Stomach smooth muscle (tissue), 2 donors: ENCODE results near the gene SLC29A3.

Source experiments
- H3K27ac ChIP-seq: one replicate; pipeline ENCODE4 v1.7.0; 2013; ENCODE audit warnings: mild to moderate bottlenecking, low read length, inconsistent platforms
- H3K27me3 ChIP-seq, 2 donors: one replicate each; pipeline ENCODE4 v1.7.0; 2013; ENCODE audit warnings: low read length in 2 of 2; ENCODE audit not compliant: insufficient read depth in 2 of 2, control insufficient read depth in 1 of 2
- H3K36me3 ChIP-seq, 2 donors: one replicate each; pipeline ENCODE4 v1.7.0; 2013; ENCODE audit warnings: low read length in 2 of 2; ENCODE audit not compliant: control insufficient read depth in 2 of 2, insufficient read depth in 2 of 2
- H3K4me1 ChIP-seq: one replicate; pipeline ENCODE4 v1.7.0; 2013; ENCODE audit warnings: low read length; ENCODE audit not compliant: control insufficient read depth, insufficient read depth
- H3K4me3 ChIP-seq, 2 donors: one replicate each; pipeline ENCODE4 v1.7.0; 2013; ENCODE audit warnings: low read length in 2 of 2
- H3K9ac ChIP-seq, 2 donors: one replicate each; pipeline ENCODE4 v1.7.0; 2013; ENCODE audit warnings: low read length in 2 of 2, mild to moderate bottlenecking in 1 of 2
- H3K9me3 ChIP-seq, 2 donors: one replicate each; pipeline ENCODE4 v1.7.0; 2013; ENCODE audit warnings: low read length in 2 of 2; ENCODE audit not compliant: control insufficient read depth in 2 of 2
- donor health status: healthy.
- donor health status: Pancreatic carcinoma.

The SLC29A3 gene

DNA sequence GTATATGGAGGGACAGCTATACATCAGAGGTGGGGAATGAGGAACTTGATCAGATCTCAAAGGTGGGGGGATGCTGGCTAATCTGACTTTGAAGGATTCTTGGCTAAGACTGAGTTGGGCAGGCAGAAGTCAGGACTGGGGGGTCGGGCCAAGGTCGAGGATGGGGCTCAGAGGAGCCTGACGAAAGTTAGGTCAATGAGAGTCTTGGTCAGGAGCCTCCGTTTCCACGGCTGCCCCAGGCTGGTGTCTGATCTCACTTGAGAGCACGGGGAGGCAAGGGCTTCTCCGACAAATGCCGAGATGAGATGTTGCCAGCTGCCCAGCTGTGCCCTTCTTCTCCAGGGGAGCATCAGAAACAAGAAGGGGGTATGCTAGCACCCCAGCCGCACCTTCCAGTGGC, 5.7 kb downstream of the SLC29A3 start:
- Histone ChIP-seq H3K4me1 (peaks cover 5% of the 10 kb centered on the region), H3K27me3 (no peaks in the 10 kb centered on the region), H3K9ac (no peak overlapping the region), H3K36me3 (peaks cover 5 to 15% of the 10 kb centered on the region in 2 donors), H3K27ac (no peak overlapping the region), H3K4me3 (no peak overlapping the region), H3K9me3 (no peaks in the 10 kb centered on the region)

DNA sequence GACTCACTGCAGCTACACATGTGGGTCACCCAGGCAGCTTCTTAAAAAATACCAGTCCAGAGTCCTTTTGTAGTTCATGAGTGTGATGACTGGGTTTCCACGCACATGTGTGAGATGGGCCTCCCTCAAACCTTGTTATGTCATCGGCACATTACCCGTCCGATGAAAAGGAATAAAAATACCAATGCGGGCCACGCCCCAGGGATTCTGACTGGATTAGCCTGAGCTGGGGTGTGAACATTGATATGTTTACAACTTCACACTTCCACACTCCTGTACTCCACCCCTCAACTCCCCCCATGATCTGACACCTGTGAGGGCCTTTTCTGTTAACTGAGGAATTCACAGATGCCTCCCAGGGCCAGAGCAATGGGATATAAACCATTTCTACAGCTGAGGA, 6.2 kb downstream of the SLC29A3 start:
- H3K9ac ChIP-seq: no peak overlapping the region
- H3K4me1 ChIP-seq: peaks cover under 1% of the 10 kb centered on the region
- H3K27ac ChIP-seq: no peak overlapping the region
- H3K36me3 ChIP-seq: peaks cover 5 to 15% of the 10 kb centered on the region in 2 donors
- no peak overlapping the region for H3K4me3 ChIP-seq
- H3K9me3 ChIP-seq: no peaks in the 10 kb centered on the region
- H3K27me3 ChIP-seq: no peaks in the 10 kb centered on the region

DNA sequence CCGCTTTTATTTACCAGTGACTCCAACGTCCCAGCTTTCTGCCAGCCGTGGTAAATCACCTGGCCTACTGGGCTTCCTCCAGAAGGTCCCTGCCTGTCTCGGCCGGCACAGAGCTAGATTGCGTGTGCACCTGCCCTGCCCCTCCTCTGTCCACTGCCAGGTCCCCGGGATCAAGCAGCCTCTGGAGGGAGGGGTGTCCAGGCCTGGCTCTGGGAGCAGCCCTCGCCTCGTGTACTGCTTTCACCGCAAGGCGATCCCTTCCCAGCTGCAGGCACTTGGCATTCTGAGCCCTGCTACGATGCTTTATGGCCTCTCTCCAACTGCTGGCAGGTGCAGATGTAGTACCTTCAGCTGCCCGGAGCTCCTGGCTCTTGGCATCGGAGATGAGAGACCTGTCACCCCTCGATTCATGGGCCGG, 7.4 kb downstream of the SLC29A3 start:
- Histone ChIP-seq H3K27ac (no peak overlapping the region), H3K9me3 (no peaks in the 10 kb centered on the region), H3K27me3 (no peaks in the 10 kb centered on the region), H3K9ac (no peak overlapping the region), H3K4me3 (no peak overlapping the region), H3K36me3 (peaks cover 5 to 17% of the 10 kb centered on the region in 2 donors), H3K4me1 (no peaks in the 10 kb centered on the region)

GRCh38 chr10:71330789-71331404, 11.8 kb downstream of the SLC29A3 start:
- Histone ChIP-seq H3K36me3 (peaks cover 0 to 7% of the 10 kb centered on the region in 2 donors), H3K9me3 (no peaks in the 10 kb centered on the region), H3K4me3 (no peak overlapping the region), H3K4me1 (no peaks in the 10 kb centered on the region), H3K27me3 (no peaks in the 10 kb centered on the region), H3K27ac (no peak overlapping the region), H3K9ac (no peak overlapping the region)

DNA sequence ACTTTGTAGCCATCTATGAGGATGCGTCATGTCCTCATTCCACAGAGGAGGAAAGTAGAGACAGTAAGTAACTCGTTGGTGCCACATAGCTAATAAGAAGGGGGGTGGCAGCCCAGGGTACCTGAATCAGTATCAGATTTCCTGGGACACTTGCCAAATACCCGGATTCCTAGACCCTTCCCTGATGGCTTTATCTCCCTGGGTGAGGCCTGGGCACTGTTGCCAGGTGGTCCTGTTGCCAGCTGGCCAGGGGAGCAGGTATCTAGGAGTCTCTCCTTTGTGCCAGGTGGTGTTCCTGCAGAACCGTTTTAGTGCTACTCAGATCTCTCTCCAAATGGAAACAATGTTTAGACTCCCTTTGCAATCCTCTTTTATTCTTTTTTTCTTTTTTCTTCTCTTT, 12.7 kb downstream of the SLC29A3 start:
- Histone ChIP-seq H3K27me3 (no peaks in the 10 kb centered on the region), H3K4me1 (no peaks in the 10 kb centered on the region), H3K4me3 (no peak overlapping the region), H3K36me3 (peaks cover 0 to 6% of the 10 kb centered on the region in 2 donors), H3K9ac (no peak overlapping the region), H3K27ac (no peak overlapping the region), H3K9me3 (no peaks in the 10 kb centered on the region)

DNA sequence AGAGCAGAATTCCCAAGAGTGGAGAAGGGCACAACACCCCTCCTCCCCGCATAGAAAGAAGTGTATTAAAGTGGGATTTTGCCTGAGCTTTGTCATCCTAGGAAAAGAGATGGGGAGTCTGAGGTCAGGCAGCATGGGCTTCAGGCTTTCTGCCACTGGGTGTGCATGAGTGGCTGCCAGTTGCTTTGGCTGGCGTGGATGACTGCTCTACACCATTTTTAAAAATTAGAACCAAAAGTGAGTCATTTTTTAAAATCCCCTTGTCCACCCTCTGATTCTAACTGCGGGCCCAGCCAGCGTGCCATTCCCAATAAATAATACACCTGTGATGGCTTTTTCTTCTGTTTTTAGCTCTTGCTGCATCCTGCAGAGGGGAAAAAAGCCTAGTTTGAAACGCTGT, 13.4 kb downstream of the SLC29A3 start:
- Histone ChIP-seq H3K27me3 (no peaks in the 10 kb centered on the region), H3K4me3 (no peak overlapping the region), H3K4me1 (no peaks in the 10 kb centered on the region), H3K36me3 (peaks cover 0 to 6% of the 10 kb centered on the region in 2 donors), H3K27ac (no peak overlapping the region), H3K9me3 (no peaks in the 10 kb centered on the region), H3K9ac (no peak overlapping the region)

GRCh38 chr10:71333129-71333887, 14.2 kb downstream of the SLC29A3 start:
- Histone ChIP-seq H3K27me3 (no peaks in the 10 kb centered on the region), H3K9me3 (no peaks in the 10 kb centered on the region), H3K27ac (no peak overlapping the region), H3K36me3 (peaks cover 0 to 3% of the 10 kb centered on the region in 2 donors), H3K9ac (no peak overlapping the region), H3K4me1 (no peaks in the 10 kb centered on the region), H3K4me3 (no peak overlapping the region)

DNA sequence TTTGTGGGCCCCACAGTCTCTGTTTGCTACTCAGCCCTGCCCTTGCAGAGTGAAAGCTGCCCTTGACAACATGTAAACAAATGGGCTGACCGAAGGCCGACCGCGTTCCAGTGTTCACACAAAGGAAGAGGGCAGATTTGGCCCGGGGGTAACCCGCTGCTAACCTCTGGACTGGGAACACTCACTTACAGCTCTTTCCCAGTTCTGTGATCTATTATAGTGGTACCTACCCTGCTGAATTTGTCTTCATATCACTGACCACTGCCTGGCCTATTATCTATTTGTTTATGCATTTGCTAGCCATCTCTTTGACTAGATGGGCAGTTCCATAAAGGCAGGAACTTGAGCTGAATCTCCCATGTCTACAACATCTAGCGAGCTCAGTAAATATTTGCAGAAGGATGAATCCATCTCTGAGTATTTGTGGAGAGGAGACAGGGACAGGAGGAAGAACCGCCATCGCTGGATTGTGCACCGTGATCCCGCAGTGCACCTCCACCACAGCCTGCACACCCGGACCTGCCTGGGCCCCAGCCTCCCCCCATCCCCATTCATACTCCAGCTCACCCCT, 15.2 kb downstream of the SLC29A3 start:
- H3K36me3 ChIP-seq: peaks cover 0 to 6% of the 10 kb centered on the region in 2 donors
- no peaks in the 10 kb centered on the region for H3K9me3 ChIP-seq
- no peaks in the 10 kb centered on the region for H3K27me3 ChIP-seq
- H3K4me1 ChIP-seq: no peaks in the 10 kb centered on the region
- H3K9ac ChIP-seq: no peak overlapping the region
- H3K27ac ChIP-seq: no peak overlapping the region
- no peak overlapping the region for H3K4me3 ChIP-seq

DNA sequence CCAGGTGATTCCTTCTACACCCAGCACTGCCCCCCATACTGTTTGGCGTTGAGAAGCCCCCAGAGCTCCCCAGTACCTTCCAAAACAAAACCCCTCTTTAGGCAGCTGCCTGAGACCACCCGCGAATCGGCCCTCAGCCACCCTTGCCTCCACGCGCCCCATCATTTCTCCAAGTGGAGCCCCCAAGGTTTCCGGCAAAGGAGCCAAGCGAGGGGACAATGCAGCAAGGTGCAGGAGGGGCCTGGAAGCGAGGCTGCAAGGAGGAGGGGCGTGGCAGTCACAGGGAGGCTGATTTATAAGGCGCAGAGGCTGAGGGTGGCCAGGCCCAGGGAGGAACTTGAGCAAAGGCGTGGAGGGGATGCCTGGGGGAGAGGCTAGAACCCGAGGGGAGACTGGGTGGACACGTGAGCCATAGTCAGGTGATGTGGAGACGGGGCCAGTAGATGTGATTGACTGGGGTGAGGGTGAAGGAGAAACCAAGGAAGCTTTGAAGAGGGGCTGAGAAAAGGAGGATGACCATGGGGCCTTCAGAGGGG, 16.2 kb downstream of the SLC29A3 start:
- Histone ChIP-seq H3K27ac (no peak overlapping the region), H3K27me3 (no peaks in the 10 kb centered on the region), H3K4me3 (no peak overlapping the region)

GRCh38 chr10:71336632-71337031, 17.6 kb downstream of the SLC29A3 start:
- Histone ChIP-seq H3K9ac (no peak overlapping the region), H3K36me3 (peaks cover 0 to 4% of the 10 kb centered on the region in 2 donors), H3K27me3 (no peaks in the 10 kb centered on the region), H3K4me1 (no peaks in the 10 kb centered on the region), H3K9me3 (no peaks in the 10 kb centered on the region), H3K27ac (no peak overlapping the region), H3K4me3 (no peak overlapping the region)

More for the DNA sequence above, 16.2 kb downstream of the SLC29A3 start:
- no peaks in the 10 kb centered on the region for H3K9me3 ChIP-seq
- H3K4me1 ChIP-seq: no peaks in the 10 kb centered on the region
- peaks cover 0 to 6% of the 10 kb centered on the region in 2 donors for H3K36me3 ChIP-seq
- H3K9ac ChIP-seq: no peak overlapping the region
